OCI-LY3 (cell line): Measurements from ENCODE around the gene SLC1A1.
A peak's percentile ranks its signal among the peaks of the same experiment; 100 is the strongest.

Experiments
- H2AFZ ChIP-seq: fragments of 200-600, 300-600 bp; shearing (Covaris generic); 2 replicates; pipeline ENCODE4 v1.6.0; 2014; ENCODE audit warnings: antibody characterized with exemption, low read depth, low read length
- H3K27ac ChIP-seq: fragments of 200-600, 300-600 bp; sonication (generic); 2 replicates; pipeline ENCODE4 v1.5.1; 2014; ENCODE audit warnings: mild to moderate bottlenecking, low read length, moderate library complexity, mixed read lengths
- H3K27me3 ChIP-seq: fragments of 200-600, 300-600 bp; sonication (generic); 2 replicates; pipeline ENCODE4 v1.6.1; 2014; ENCODE audit warnings: low read depth, low read length, mixed read lengths
- H3K36me3 ChIP-seq: fragments of 200-600, 300-600 bp; sonication (generic); replicated peaks from 2 replicates; pipeline ENCODE3; 2014; ENCODE audit warnings: low read depth, low read length, mixed read lengths
- H3K4me1 ChIP-seq: fragments of 300-600, 200-600 bp; sonication (generic); 2 replicates; pipeline ENCODE4 v1.6.1; 2014; ENCODE audit warnings: low read length, mixed read lengths
- H3K4me2 ChIP-seq: fragments of 200-600, 300-600 bp; sonication (generic); 2 replicates; pipeline ENCODE4 v1.6.1; 2014; ENCODE audit warnings: low read length, mixed read lengths
- H3K4me3 ChIP-seq: fragments of 300-600, 200-600 bp; sonication (generic); 2 replicates; pipeline ENCODE4 v1.5.1; 2014; ENCODE audit warnings: antibody characterized with exemption, mild to moderate bottlenecking, low read length, moderate library complexity
- H3K79me2 ChIP-seq: fragments of 300-600, 200-600 bp; shearing (Covaris generic); 2 replicates; pipeline ENCODE4 v1.6.1; 2014; ENCODE audit warnings: mild to moderate bottlenecking, low read length, mixed read lengths
- H3K9ac ChIP-seq: fragments of 300-600, 200-600 bp; shearing (Covaris generic); 2 replicates; pipeline ENCODE4 v1.6.0; 2014; ENCODE audit warnings: mild to moderate bottlenecking, low read length, moderate library complexity
- H3K9me3 ChIP-seq: fragments of 200-600, 300-600 bp; shearing (Covaris generic); 2 replicates; pipeline ENCODE4 v1.6.1; 2014; ENCODE audit warnings: low read length, mixed read lengths; ENCODE audit not compliant: insufficient read depth
- H4K20me1 ChIP-seq: fragments of 200-600, 300-600 bp; sonication (generic); 2 replicates; pipeline ENCODE4 v1.6.1; 2016; ENCODE audit warnings: low read length, mixed read lengths; ENCODE audit not compliant: insufficient read depth
- EZH2phosphoT487 ChIP-seq: fragments of 200-600 bp; shearing (Covaris generic); IDR thresholded peaks from 2 replicates; pipeline ENCODE4 v1.6.1; 2018; ENCODE audit warnings: antibody characterized with exemption, mixed run types, low read depth
- TF ChIP-seq, protein P1 (sequence below): fragments of 200-600, 300-600 bp; sonication (generic); IDR thresholded peaks from 2 replicates; pipeline ENCODE4 v1.5.1; 2014; ENCODE audit warnings: antibody characterized with exemption, low read length, low read depth

Gene SLC1A1

DNA sequence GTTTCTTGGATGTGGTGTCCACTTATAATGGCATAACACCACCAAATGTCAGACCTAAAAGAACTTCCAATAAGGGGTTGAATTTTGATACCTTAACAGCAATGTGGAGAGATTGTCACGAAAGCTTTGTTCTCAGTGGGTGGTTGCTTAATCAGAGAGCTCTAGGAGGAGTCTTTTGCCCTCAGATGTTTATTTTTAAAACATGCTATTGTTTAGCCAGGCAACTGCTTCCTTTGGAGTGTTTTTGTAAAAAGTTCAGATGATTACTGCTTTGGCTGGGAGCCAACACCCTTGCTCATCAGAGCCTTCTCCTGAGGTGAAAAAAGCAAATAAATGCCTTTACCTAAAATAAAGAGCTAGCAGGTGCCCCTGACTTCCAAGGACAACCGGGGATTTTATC lies 65.0 kb downstream of the SLC1A1 start:
- Histone ChIP-seq H3K4me2 (no peak overlapping the region), H4K20me1 (no peaks in the 10 kb centered on the region), H3K9ac (no peak overlapping the region), H3K9me3 (no peaks in the 10 kb centered on the region), H3K27ac (no peak overlapping the region), H3K79me2 (no peaks in the 10 kb centered on the region), H3K4me1 (peaks cover 29% of the 10 kb centered on the region), H2AFZ (no peak overlapping the region), H3K27me3 (peaks cover 8% of the 10 kb centered on the region; the same call in 1 of the 2 replicates), H3K36me3 (no peaks in the 10 kb centered on the region), H3K4me3 (no peak overlapping the region)
- no peak for TF ChIP-seq EZH2phosphoT487
- TF ChIP-seq, protein P1, sequence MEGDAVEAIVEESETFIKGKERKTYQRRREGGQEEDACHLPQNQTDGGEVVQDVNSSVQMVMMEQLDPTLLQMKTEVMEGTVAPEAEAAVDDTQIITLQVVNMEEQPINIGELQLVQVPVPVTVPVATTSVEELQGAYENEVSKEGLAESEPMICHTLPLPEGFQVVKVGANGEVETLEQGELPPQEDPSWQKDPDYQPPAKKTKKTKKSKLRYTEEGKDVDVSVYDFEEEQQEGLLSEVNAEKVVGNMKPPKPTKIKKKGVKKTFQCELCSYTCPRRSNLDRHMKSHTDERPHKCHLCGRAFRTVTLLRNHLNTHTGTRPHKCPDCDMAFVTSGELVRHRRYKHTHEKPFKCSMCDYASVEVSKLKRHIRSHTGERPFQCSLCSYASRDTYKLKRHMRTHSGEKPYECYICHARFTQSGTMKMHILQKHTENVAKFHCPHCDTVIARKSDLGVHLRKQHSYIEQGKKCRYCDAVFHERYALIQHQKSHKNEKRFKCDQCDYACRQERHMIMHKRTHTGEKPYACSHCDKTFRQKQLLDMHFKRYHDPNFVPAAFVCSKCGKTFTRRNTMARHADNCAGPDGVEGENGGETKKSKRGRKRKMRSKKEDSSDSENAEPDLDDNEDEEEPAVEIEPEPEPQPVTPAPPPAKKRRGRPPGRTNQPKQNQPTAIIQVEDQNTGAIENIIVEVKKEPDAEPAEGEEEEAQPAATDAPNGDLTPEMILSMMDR: no peak

GRCh38 chr9:4558371-4558998 lies 68.2 kb downstream of the SLC1A1 start:
- Histone ChIP-seq H3K27ac (no peak overlapping the region), H4K20me1 (no peaks in the 10 kb centered on the region), H3K4me3 (no peak overlapping the region), H3K9ac (no peak overlapping the region), H3K4me2 (no peak overlapping the region), H3K27me3 (peaks cover 4% of the 10 kb centered on the region), H3K4me1 (peaks cover 14% of the 10 kb centered on the region), H3K36me3 (no peaks in the 10 kb centered on the region), H3K79me2 (no peaks in the 10 kb centered on the region), H3K9me3 (no peaks in the 10 kb centered on the region), H2AFZ (no peak overlapping the region)
- no peak for TF ChIP-seq EZH2phosphoT487
- TF ChIP-seq, protein P1: no peak

DNA sequence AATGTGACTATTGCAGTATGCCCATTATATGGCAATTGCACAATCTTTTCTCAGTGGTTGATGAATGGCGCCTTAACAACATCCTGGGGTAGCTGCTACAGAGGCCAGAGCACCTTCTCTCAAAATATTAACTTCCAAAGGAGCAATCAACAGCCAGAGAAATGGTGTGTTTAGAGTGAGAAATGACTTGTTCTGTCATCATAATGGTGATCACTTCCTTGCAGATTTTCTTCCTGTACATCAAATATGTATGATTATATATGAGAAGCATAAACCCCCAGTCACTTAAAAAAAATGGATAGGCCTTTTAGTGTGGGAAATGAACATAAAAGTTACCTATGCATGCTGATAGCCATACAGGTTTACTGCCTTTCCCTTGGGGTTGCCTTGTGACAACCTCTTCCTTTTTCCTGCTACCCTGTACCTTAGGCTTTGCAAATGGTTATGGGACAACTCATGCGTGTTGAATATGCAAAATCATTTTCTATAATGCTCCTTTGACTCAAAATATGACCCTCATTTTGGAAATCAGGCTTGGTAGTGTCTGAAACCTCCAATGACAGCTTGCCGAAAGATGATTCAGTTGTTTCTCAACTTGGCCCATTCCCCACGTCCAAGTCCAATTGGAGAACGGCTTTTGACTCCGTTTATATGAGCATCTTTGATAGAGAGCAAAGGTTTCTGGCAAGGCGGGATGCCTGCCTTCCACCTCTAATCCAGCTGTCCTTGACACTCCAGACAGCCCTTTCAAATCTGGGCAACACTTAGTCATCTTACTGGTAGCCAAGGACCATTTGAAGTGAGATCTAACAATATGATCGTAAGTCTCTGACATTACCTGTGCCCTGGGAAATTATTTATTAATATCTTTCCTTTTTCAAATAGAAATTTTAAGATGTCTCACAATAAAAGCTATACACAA lies 69.3 kb downstream of the SLC1A1 start:
- Histone ChIP-seq H3K4me3 (peak overlapping the region; percentile 34; the same call in 1 of the 2 replicates), H2AFZ (no peak overlapping the region), H4K20me1 (no peaks in the 10 kb centered on the region), H3K27me3 (peaks cover 4% of the 10 kb centered on the region), H3K27ac (no peak overlapping the region), H3K4me2 (peak overlapping the region; percentile 53), H3K79me2 (no peaks in the 10 kb centered on the region), H3K36me3 (no peaks in the 10 kb centered on the region), H3K9ac (no peak overlapping the region), H3K9me3 (no peaks in the 10 kb centered on the region), H3K4me1 (peaks cover 14% of the 10 kb centered on the region)
- no peak for TF ChIP-seq EZH2phosphoT487
- TF ChIP-seq, protein P1: no peak

GRCh38 chr9:4563105-4563504 lies 72.8 kb downstream of the SLC1A1 start:
- Histone ChIP-seq H3K9me3 (no peaks in the 10 kb centered on the region), H3K79me2 (no peaks in the 10 kb centered on the region), H4K20me1 (no peaks in the 10 kb centered on the region), H2AFZ (no peak overlapping the region), H3K36me3 (no peaks in the 10 kb centered on the region), H3K4me2 (no peak overlapping the region), H3K27ac (no peak overlapping the region), H3K4me1 (peaks cover 14% of the 10 kb centered on the region), H3K27me3 (peaks cover 1% of the 10 kb centered on the region), H3K9ac (no peak overlapping the region), H3K4me3 (no peak overlapping the region)
- TF ChIP-seq, protein P1: no peak
